IMR-90 (cell line): ENCODE data around the gene CNDP2. TPM values are rescaled to one million over a fixed set of nuclear protein-coding genes. Genes with fewer than 3 reads are reported as not detected.

Experiments
- ATAC-seq: fragments of 200-7000 bp; cut with Tn5 transposase; 2 replicates; pipeline ENCODE4 v1.9.1; 2020; ENCODE audit warnings: low read depth, mild to moderate bottlenecking, moderate library complexity
- BruUV-seq: library from RNA; stranded (reverse); fragments of 400-500 nt; replicated peaks from 2 replicates; lab custom pipeline; 2021; lab: Mats Ljungman, UMichigan
- CTCF ChIA-PET: fragments of 300-600 bp; formaldehyde crosslinking; extraction: SDS; loops from one replicate; lab custom pipeline; 2021; ENCODE audit warnings: antibody characterized with exemption; lab: Yijun Ruan, JAX
- POLR2A ChIA-PET: fragments of 300-600 bp; sonication (Branson Sonifier 250); formaldehyde crosslinking; loops from one replicate; lab custom pipeline; 2022; ENCODE audit warnings: antibody characterized with exemption; ENCODE audit not compliant: unreplicated experiment; lab: Charles Lee
- DNase-seq: peaks from one replicate; pipeline ENCODE4 v3.0.0; 2013
- H2AFZ ChIP-seq: replicated peaks from 2 replicates; pipeline ENCODE3; 2013; ENCODE audit warnings: low read length, mild to moderate bottlenecking; ENCODE audit not compliant: poor library complexity
- H2AK5ac ChIP-seq: 2 replicates; pipeline ENCODE4 v1.6.1; 2013; ENCODE audit warnings: low read depth, low read length, inconsistent platforms
- H2AK9ac ChIP-seq: replicated peaks from 2 replicates; pipeline ENCODE3; 2013; ENCODE audit warnings: mild to moderate bottlenecking, low read depth, low read length, moderate library complexity; ENCODE audit not compliant: poor library complexity
- H2BK120ac ChIP-seq: 2 replicates; pipeline ENCODE4 v1.6.1; 2013; ENCODE audit warnings: low read depth, low read length, inconsistent platforms
- H2BK15ac ChIP-seq: 3 replicates; pipeline ENCODE4 v1.6.1; 2013; ENCODE audit warnings: low read depth, low read length, inconsistent platforms
- H2BK20ac ChIP-seq: 2 replicates; pipeline ENCODE4 v1.6.1; 2013; ENCODE audit warnings: low read depth, mild to moderate bottlenecking, inconsistent platforms, low read length, moderate library complexity
- H2BK5ac ChIP-seq: 2 replicates; pipeline ENCODE4 v1.6.1; 2013; ENCODE audit warnings: mild to moderate bottlenecking, low read depth, low read length, inconsistent platforms; ENCODE audit not compliant: poor library complexity, severe bottlenecking
- H3K14ac ChIP-seq: replicated peaks from 2 replicates; pipeline ENCODE4 v1.6.1; 2013; ENCODE audit warnings: low read depth, low read length, inconsistent platforms
- H3K18ac ChIP-seq: 2 replicates; pipeline ENCODE4 v1.6.1; 2013; ENCODE audit warnings: low read depth, low read length, control low read depth
- H3K23ac ChIP-seq: 2 replicates; pipeline ENCODE4 v1.6.1; 2013; ENCODE audit warnings: low read depth, low read length, inconsistent platforms
- H3K27ac ChIP-seq: 2 replicates; pipeline ENCODE4 v1.5.1; 2013; ENCODE audit warnings: mild to moderate bottlenecking, control low read depth, low read length; ENCODE audit not compliant: insufficient read depth
- H3K27me3 ChIP-seq: 2 replicates; pipeline ENCODE4 v1.6.1; 2013; ENCODE audit warnings: low read length; ENCODE audit not compliant: control insufficient read depth, insufficient read depth
- H3K36me3 ChIP-seq: 2 replicates; pipeline ENCODE4 v1.6.1; 2013; ENCODE audit warnings: low read length, mixed read lengths; ENCODE audit not compliant: control insufficient read depth, insufficient read depth
- H3K4ac ChIP-seq: 2 replicates; pipeline ENCODE4 v1.6.1; 2013; ENCODE audit warnings: low read depth, low read length, inconsistent platforms
- H3K4me1 ChIP-seq: 2 replicates; pipeline ENCODE4 v1.6.1; 2013; ENCODE audit warnings: low read length, mixed read lengths; ENCODE audit not compliant: control insufficient read depth, insufficient read depth
- H3K4me2 ChIP-seq: 2 replicates; pipeline ENCODE4 v1.6.1; 2013; ENCODE audit warnings: low read depth, mild to moderate bottlenecking, control low read depth, low read length, moderate library complexity
- H3K4me3 ChIP-seq: 2 replicates; pipeline ENCODE4 v1.5.1; 2013; ENCODE audit warnings: low read depth, mild to moderate bottlenecking, control low read depth, low read length, moderate library complexity; ENCODE audit not compliant: insufficient read depth
- H3K56ac ChIP-seq: 2 replicates; pipeline ENCODE4 v1.6.1; 2013; ENCODE audit warnings: low read length, inconsistent platforms; ENCODE audit not compliant: insufficient read depth; ENCODE audit errors: extremely low read depth
- H3K79me1 ChIP-seq, 2 experiments: 2 replicates each; pipeline ENCODE4 v1.6.1; 2013; ENCODE audit warnings: low read length in 2 of 2, inconsistent platforms in 1 of 2, low read depth in 1 of 2
- H3K9ac ChIP-seq: 2 replicates; pipeline ENCODE4 v1.6.1; 2013; ENCODE audit warnings: low read depth, low read length, control low read depth
- H3K9me1 ChIP-seq: 2 replicates; pipeline ENCODE4 v1.6.1; 2013; ENCODE audit warnings: low read length, inconsistent platforms; ENCODE audit not compliant: insufficient read depth
- H3K9me3 ChIP-seq: 2 replicates; pipeline ENCODE4 v1.6.1; 2013; ENCODE audit warnings: low read length; ENCODE audit not compliant: control insufficient read depth, insufficient read depth
- H4K20me1 ChIP-seq: 2 replicates; pipeline ENCODE4 v1.6.1; 2013; ENCODE audit warnings: low read length, inconsistent platforms; ENCODE audit not compliant: insufficient read depth
- H4K5ac ChIP-seq: 2 replicates; pipeline ENCODE4 v1.6.1; 2013; ENCODE audit warnings: mild to moderate bottlenecking, low read depth, low read length, control low read depth
- H4K8ac ChIP-seq, 2 experiments: 2 replicates each; pipeline ENCODE4 v1.6.1; 2013; ENCODE audit warnings: low read depth in 2 of 2, low read length in 2 of 2, control low read depth in 1 of 2, inconsistent platforms in 1 of 2
- H4K91ac ChIP-seq: 2 replicates; pipeline ENCODE4 v1.6.1; 2013; ENCODE audit warnings: low read depth, low read length, inconsistent platforms; ENCODE audit not compliant: insufficient read depth
- BHLHE40 ChIP-seq: fragments of 150-350 bp; IDR thresholded peaks from 2 replicates; pipeline ENCODE4 v1.6.1; 2016; ENCODE audit warnings: mild to moderate bottlenecking, low read depth, low read length
- CEBPB ChIP-seq: IDR thresholded peaks from 2 replicates; pipeline ENCODE4 v1.6.1; 2012; ENCODE audit warnings: low read depth, low read length, improper control_type of control experiment
- FOS ChIP-seq: fragments of 150-350 bp; IDR thresholded peaks from 2 replicates; pipeline ENCODE4 v1.6.1; 2016; ENCODE audit warnings: low read depth, low read length
- MAFK ChIP-seq: IDR thresholded peaks from 2 replicates; pipeline ENCODE4 v1.6.1; 2012; ENCODE audit warnings: low read depth, low read length, improper control_type of control experiment
- MAZ ChIP-seq: IDR thresholded peaks from 2 replicates; pipeline ENCODE4 v1.6.1; 2012; ENCODE audit warnings: low read depth, mild to moderate bottlenecking, low read length, improper control_type of control experiment, moderate library complexity, borderline replicate concordance
- MXI1 ChIP-seq: IDR thresholded peaks from 2 replicates; pipeline ENCODE4 v1.6.1; 2012; ENCODE audit warnings: low read depth, mild to moderate bottlenecking, low read length, moderate library complexity, borderline replicate concordance
- NFE2L2 ChIP-seq: fragments of 150-350 bp; IDR thresholded peaks from 2 replicates; pipeline ENCODE4 v1.6.1; 2016; ENCODE audit warnings: low read depth, mild to moderate bottlenecking, low read length
- RCOR1 ChIP-seq: IDR thresholded peaks from 2 replicates; pipeline ENCODE4 v1.6.1; 2012; ENCODE audit warnings: mild to moderate bottlenecking, low read length, improper control_type of control experiment; ENCODE audit not compliant: insufficient replicate concordance
- RFX5 ChIP-seq: IDR thresholded peaks from 2 replicates; pipeline ENCODE4 v1.8.0; 2012; ENCODE audit warnings: low read depth, mild to moderate bottlenecking, low read length, moderate library complexity
- WGBS, 2 experiments: methylation state at CpG; one replicate each; pipeline versions ENCODE4 v1.1.5 to v1.1.7; 2013; ENCODE audit warnings: missing lambda C conversion rate in 2 of 2; ENCODE audit not compliant: insufficient read length in 1 of 2; ENCODE audit errors: extremely low coverage in 2 of 2; 5-methylcytosine and 5-hydroxymethylcytosine counted together
- dilution Hi-C: fragments of 300-500 bp; cut with HindIII; formaldehyde crosslinking; loops from one replicate; pipeline ENCODE4 v1.14.3; 2018; ENCODE audit warnings: low sequenced_read_pairs; ENCODE audit not compliant: unreplicated experiment
- in situ Hi-C: fragments of 300-500 bp; cut with MboI; formaldehyde crosslinking; loops from 3 replicates; pipeline ENCODE4 v1.14.3; 2019; ENCODE audit warnings: low sequenced_read_pairs, inconsistent platforms, mixed read lengths
- intact Hi-C: fragments of 100-400 bp; cut with micrococcal nuclease; formaldehyde crosslinking; loops from 2 replicates; pipeline ENCODE4 v1.10.0; 2022
- polyA plus RNA-seq, 3 experiments: library from polyadenylated mRNA; depleted of rRNA; stranded (reverse); fragments of >200 nt; gene quantifications; 2 replicates each; pipeline ENCODE4 v1.2.3, GENCODE V29; 2012; ENCODE audit warnings: low replicate concordance in 1 of 3
- total RNA-seq: library from RNA; depleted of rRNA; stranded (reverse); fragments of >200 nt; gene quantifications from 2 replicates; pipeline ENCODE4 v1.2.3, GENCODE V29; 2012
- TF ChIP-seq, protein P1 (sequence below): conservative IDR thresholded peaks from 2 replicates; pipeline ENCODE4 v1.5.1; 2012; ENCODE audit warnings: mild to moderate bottlenecking, low read depth, low read length, improper control_type of control experiment
- TF ChIP-seq, protein P2 (sequence below): fragments of 150-350 bp; IDR thresholded peaks from 2 replicates; pipeline ENCODE4 v1.6.1; 2017; ENCODE audit warnings: mild to moderate bottlenecking, antibody characterized with exemption, low read length, low read depth
- TF ChIP-seq, protein P3 (sequence below): fragments of 150-350 bp; IDR thresholded peaks from 2 replicates; pipeline ENCODE4 v1.6.1; 2016; ENCODE audit warnings: low read depth, mild to moderate bottlenecking, low read length, moderate library complexity, borderline replicate concordance

CNDP2 gene
- total and polyA plus RNA-seq, 2 of the 4 experiments (the other 2 are of a cell fraction) = 52.0 to 67.9 TPM

DNA sequence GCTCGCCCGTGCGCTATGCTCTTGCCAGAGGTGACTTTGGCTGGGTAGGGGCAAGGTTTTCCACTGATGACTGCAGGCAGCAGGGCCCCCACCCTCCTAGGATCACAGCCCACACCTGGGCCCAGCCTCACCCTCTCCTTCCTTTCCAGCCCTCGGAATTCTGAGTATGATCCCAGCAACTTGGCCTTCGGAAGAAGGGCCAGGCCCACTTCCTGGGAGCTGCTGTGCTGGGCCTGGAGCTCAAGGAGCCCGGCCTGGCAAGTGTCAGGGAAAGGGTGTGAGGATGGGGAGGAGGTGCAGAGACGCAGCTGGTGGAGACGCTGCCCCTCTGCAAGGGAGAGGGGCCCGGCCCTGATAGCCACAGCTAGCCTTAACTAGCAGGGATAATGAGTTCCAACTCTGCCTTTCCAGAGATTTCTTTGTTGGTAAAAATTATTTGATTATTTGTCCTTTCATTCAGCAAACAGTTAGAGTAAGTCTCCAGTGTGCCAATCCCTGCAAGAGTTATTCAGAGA lies 36.4 kb downstream of the CNDP2 start:
- Histone ChIP-seq H2AK5ac (no peak overlapping the region), H3K56ac (no peak overlapping the region), H3K9me3 (no peaks in the 10 kb centered on the region), H3K18ac (no peak overlapping the region), H2BK5ac (no peak overlapping the region), H2BK120ac (no peak overlapping the region), H4K20me1 (no peaks in the 10 kb centered on the region), H2BK20ac (no peak overlapping the region), H3K79me1 (no peaks in the 10 kb centered on the region), H3K23ac (no peak overlapping the region), H3K36me3 (no peaks in the 10 kb centered on the region), H4K5ac (no peak overlapping the region), H3K14ac (no peak overlapping the region), H4K91ac (no peak overlapping the region), H3K9me1 (no peaks in the 10 kb centered on the region), H3K4me3 (no peak overlapping the region), H3K27me3 (peaks cover 18% of the 10 kb centered on the region), H3K27ac (no peak overlapping the region), H3K4me1 (no peaks in the 10 kb centered on the region), H3K9ac (no peak overlapping the region), H2AFZ (no peak overlapping the region), H4K8ac (no peak overlapping the region), H3K4ac (no peak overlapping the region), H3K4me2 (no peak overlapping the region), H2BK15ac (no peak overlapping the region), H2AK9ac (no peak overlapping the region)
- POLR2A ChIA-PET = no interaction called here
- no CpG with 5 or more reads among the region's 9 CpGs for WGBS, 2 experiments
- CTCF ChIA-PET = no interaction called here
- intact Hi-C loops = no loop called here
- DNase-seq = no peak
- in situ Hi-C loops = no loop called here
- dilution Hi-C loops = no loop called here
- TF ChIP-seq MAFK (no peak), MAZ (no peak), NFE2L2 (no peak), RFX5 (no peak), FOS (no peak), RCOR1 (no peak), CEBPB (no peak), MXI1 (no peak), BHLHE40 (no peak)
- TF ChIP-seq, protein P1, sequence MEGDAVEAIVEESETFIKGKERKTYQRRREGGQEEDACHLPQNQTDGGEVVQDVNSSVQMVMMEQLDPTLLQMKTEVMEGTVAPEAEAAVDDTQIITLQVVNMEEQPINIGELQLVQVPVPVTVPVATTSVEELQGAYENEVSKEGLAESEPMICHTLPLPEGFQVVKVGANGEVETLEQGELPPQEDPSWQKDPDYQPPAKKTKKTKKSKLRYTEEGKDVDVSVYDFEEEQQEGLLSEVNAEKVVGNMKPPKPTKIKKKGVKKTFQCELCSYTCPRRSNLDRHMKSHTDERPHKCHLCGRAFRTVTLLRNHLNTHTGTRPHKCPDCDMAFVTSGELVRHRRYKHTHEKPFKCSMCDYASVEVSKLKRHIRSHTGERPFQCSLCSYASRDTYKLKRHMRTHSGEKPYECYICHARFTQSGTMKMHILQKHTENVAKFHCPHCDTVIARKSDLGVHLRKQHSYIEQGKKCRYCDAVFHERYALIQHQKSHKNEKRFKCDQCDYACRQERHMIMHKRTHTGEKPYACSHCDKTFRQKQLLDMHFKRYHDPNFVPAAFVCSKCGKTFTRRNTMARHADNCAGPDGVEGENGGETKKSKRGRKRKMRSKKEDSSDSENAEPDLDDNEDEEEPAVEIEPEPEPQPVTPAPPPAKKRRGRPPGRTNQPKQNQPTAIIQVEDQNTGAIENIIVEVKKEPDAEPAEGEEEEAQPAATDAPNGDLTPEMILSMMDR = no peak
- TF ChIP-seq, protein P2, sequence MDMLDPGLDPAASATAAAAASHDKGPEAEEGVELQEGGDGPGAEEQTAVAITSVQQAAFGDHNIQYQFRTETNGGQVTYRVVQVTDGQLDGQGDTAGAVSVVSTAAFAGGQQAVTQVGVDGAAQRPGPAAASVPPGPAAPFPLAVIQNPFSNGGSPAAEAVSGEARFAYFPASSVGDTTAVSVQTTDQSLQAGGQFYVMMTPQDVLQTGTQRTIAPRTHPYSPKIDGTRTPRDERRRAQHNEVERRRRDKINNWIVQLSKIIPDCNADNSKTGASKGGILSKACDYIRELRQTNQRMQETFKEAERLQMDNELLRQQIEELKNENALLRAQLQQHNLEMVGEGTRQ = no peak
- TF ChIP-seq, protein P3, sequence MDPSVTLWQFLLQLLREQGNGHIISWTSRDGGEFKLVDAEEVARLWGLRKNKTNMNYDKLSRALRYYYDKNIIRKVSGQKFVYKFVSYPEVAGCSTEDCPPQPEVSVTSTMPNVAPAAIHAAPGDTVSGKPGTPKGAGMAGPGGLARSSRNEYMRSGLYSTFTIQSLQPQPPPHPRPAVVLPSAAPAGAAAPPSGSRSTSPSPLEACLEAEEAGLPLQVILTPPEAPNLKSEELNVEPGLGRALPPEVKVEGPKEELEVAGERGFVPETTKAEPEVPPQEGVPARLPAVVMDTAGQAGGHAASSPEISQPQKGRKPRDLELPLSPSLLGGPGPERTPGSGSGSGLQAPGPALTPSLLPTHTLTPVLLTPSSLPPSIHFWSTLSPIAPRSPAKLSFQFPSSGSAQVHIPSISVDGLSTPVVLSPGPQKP = no peak
- ATAC-seq = no peak
- BruUV-seq = no TSS peak
